ENCODE data around the gene SKIC3. TPM values are rescaled to one million over a fixed set of nuclear protein-coding genes. Genes with fewer than 3 reads are reported as not detected.

Gene SKIC3
- total and polyA plus RNA-seq, 2 experiments from 2014 or later: 36.0 to 93.3 TPM

DNA sequence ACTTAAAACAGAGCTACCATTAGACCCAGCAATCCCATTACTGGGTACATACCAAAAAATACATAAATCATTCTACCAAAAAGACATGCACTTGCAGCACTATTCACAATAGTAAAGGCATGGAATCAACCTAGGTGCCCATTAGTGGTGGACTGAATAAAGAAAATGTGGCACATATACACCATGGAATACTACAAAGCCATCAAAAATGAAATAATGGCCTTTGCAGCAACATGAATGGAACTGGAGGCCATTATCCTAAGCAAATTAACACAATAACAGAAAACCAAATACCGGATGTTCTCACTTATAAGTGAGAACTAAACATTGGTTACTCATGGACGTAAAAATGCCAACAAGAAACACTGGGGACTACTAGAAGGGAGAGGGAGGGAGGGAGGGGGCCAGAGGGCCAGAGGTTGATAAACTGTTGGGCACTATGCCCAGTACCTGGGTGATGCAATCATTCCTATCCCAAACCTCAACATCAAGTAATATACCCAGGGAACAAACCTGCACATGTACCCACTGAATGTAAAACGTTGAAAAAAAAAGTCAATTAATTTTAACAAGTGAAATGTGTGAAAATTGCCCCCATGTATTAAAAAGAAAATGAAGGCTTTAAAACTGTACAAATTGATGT lies 40.6 kb upstream of the SKIC3 start:
- Histone ChIP-seq H3K4me1 (ENCODE audit: insufficient read depth) (no peaks in the 10 kb centered on the region), H3K9me3 (ENCODE audit: low read depth) (no peaks in the 10 kb centered on the region), H3K9me2 (replicated peaks; ENCODE audit: insufficient read depth) (no peaks in the 10 kb centered on the region), H3K36me3 (replicated peaks; ENCODE audit: insufficient read depth, low read depth) (no peaks in the 10 kb centered on the region), H3K27me3 (no peaks in the 10 kb centered on the region), H3K27ac (no peak overlapping the region), H3K4me3 (no peak overlapping the region), H2AFZ (no peak overlapping the region), H4K20me1 (ENCODE audit: insufficient read depth, poor library complexity, severe bottlenecking) (no peaks in the 10 kb centered on the region), H3K4me2 (no peak overlapping the region), H3K79me2 (no peaks in the 10 kb centered on the region)
- TF ChIP-seq EZH2phosphoT487 (IDR thresholded peaks at IDR 0.05; ENCODE audit: low read depth, severe bottlenecking, unreplicated experiment): no peak
- no peak for TF ChIP-seq CTCF (IDR thresholded peaks at IDR 0.05; ENCODE audit: poor library complexity)
- TF ChIP-seq EZH2 (IDR thresholded peaks at IDR 0.05; ENCODE audit: borderline replicate concordance): no peak
- DNase-seq (ENCODE audit: low spot score): peak; percentile 13
- WGBS (ENCODE audit: low lambda C conversion rate, missing lambda C conversion rate): 97% methylated on average over 3 of the region's 3 CpGs

DNA sequence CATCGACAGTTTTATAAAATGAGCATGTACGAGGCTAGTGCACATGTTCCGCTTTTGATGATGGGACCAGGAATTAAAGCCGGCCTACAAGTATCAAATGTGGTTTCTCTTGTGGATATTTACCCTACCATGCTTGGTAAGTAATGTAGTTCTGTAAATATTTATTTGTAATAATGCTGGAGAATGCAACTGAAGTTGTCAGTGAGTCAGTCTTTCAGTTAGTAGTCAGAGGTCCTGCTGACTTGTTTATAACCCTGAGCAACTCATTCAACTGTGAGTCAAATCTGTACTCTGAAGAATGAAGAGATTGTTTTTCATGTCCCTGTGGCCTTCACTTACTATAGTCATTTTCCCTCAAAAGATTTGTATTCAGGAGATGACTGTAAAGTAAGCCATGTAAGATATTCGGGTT lies 36.7 kb upstream of the SKIC3 start:
- no peaks in the 10 kb centered on the region for H3K79me2 ChIP-seq
- DNase-seq (ENCODE audit: low spot score): no peak
- no peak overlapping the region for H3K27ac ChIP-seq
- no peaks in the 10 kb centered on the region for H3K27me3 ChIP-seq
- no peaks in the 10 kb centered on the region for H4K20me1 ChIP-seq (ENCODE audit: insufficient read depth, poor library complexity, severe bottlenecking)
- H3K9me3 ChIP-seq (ENCODE audit: low read depth): no peaks in the 10 kb centered on the region
- H3K4me3 ChIP-seq: no peak overlapping the region
- no peaks in the 10 kb centered on the region for H3K4me1 ChIP-seq (ENCODE audit: insufficient read depth)
- no peaks in the 10 kb centered on the region for H3K9me2 ChIP-seq (replicated peaks; ENCODE audit: insufficient read depth)
- no peak for TF ChIP-seq CTCF (IDR thresholded peaks at IDR 0.05; ENCODE audit: poor library complexity)
- TF ChIP-seq EZH2 (IDR thresholded peaks at IDR 0.05; ENCODE audit: borderline replicate concordance): no peak
- no peak for TF ChIP-seq EZH2phosphoT487 (IDR thresholded peaks at IDR 0.05; ENCODE audit: low read depth, severe bottlenecking, unreplicated experiment)
- peaks cover 3% of the 10 kb centered on the region for H3K36me3 ChIP-seq (replicated peaks; ENCODE audit: insufficient read depth, low read depth)
- H3K4me2 ChIP-seq: no peak overlapping the region
- H2AFZ ChIP-seq: no peak overlapping the region
- 96% methylated on average over 5 of the region's 5 CpGs for WGBS (ENCODE audit: low lambda C conversion rate, missing lambda C conversion rate)

DNA sequence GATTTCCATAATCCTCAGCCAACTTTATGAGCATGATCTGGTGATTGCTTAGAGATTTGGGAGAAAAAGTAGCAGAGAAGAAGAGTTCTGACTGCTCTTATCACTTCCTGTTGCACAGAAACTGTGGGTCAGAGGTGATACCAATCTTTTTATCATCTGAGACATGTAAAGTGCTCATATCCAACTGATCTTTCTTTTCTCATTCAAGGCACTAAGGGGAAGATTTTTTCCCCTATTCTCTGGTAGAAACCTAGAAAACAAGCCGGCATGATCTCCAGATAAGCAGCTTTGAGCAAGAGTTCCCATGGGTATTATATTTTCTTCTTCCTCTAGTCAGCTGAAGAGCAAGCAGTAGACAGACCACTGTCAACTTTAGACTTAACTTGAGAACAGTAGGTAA lies 36.1 kb upstream of the SKIC3 start:
- H2AFZ ChIP-seq: no peak overlapping the region
- H3K4me2 ChIP-seq: no peak overlapping the region
- no peaks in the 10 kb centered on the region for H3K9me3 ChIP-seq (ENCODE audit: low read depth)
- TF ChIP-seq CTCF (IDR thresholded peaks at IDR 0.05; ENCODE audit: poor library complexity): no peak
- TF ChIP-seq EZH2 (IDR thresholded peaks at IDR 0.05; ENCODE audit: borderline replicate concordance): no peak
- no peak for TF ChIP-seq EZH2phosphoT487 (IDR thresholded peaks at IDR 0.05; ENCODE audit: low read depth, severe bottlenecking, unreplicated experiment)
- H3K4me3 ChIP-seq: no peak overlapping the region
- WGBS (ENCODE audit: low lambda C conversion rate, missing lambda C conversion rate): 68% methylated on average over 1 of the region's 1 CpG
- no peaks in the 10 kb centered on the region for H3K9me2 ChIP-seq (replicated peaks; ENCODE audit: insufficient read depth)
- no peak for DNase-seq (ENCODE audit: low spot score)
- no peaks in the 10 kb centered on the region for H4K20me1 ChIP-seq (ENCODE audit: insufficient read depth, poor library complexity, severe bottlenecking)
- peaks cover 3% of the 10 kb centered on the region for H3K36me3 ChIP-seq (replicated peaks; ENCODE audit: insufficient read depth, low read depth)
- H3K27ac ChIP-seq: no peak overlapping the region
- H3K27me3 ChIP-seq: no peaks in the 10 kb centered on the region
- H3K79me2 ChIP-seq: no peaks in the 10 kb centered on the region
- H3K4me1 ChIP-seq (ENCODE audit: insufficient read depth): no peaks in the 10 kb centered on the region

Measured in hepatocyte (in vitro differentiated cells).